H9 (cell line): ENCODE measurements around the gene GALNT13. TPM values are rescaled to one million over a fixed set of nuclear protein-coding genes. Genes with fewer than 3 reads are reported as not detected.

Experiments used
- DNase-seq: peaks from one replicate; pipeline ENCODE4 v3.0.0-alpha.2; 2017
- H2AFZ ChIP-seq: one replicate; pipeline ENCODE4 v1.6.1; 2013; ENCODE audit warnings: mild to moderate bottlenecking, low read length, control low read depth, moderate library complexity
- H2AK5ac ChIP-seq: 2 replicates; pipeline ENCODE4 v1.6.1; 2013; ENCODE audit warnings: low read length, control low read depth, mixed read lengths; ENCODE audit not compliant: insufficient read length
- H2BK120ac ChIP-seq: one replicate; pipeline ENCODE4 v1.6.1; 2013; ENCODE audit warnings: low read depth, mild to moderate bottlenecking, low read length, control low read depth, inconsistent platforms; ENCODE audit not compliant: poor library complexity, severe bottlenecking
- H2BK12ac ChIP-seq: 2 replicates; pipeline ENCODE4 v1.6.1; 2013; ENCODE audit warnings: low read length, control low read depth, mixed read lengths, low read depth; ENCODE audit not compliant: insufficient read length
- H2BK15ac ChIP-seq: 2 replicates; pipeline ENCODE4 v1.6.1; 2013; ENCODE audit warnings: low read depth, low read length, control low read depth
- H2BK20ac ChIP-seq: one replicate; pipeline ENCODE4 v1.6.1; 2013; ENCODE audit warnings: low read depth, mild to moderate bottlenecking, low read length, control low read depth, inconsistent platforms; ENCODE audit not compliant: poor library complexity, severe bottlenecking
- H2BK5ac ChIP-seq: 2 replicates; pipeline ENCODE4 v1.6.1; 2013; ENCODE audit warnings: low read length, control low read depth, mixed read lengths; ENCODE audit not compliant: insufficient read length
- H3K14ac ChIP-seq: 2 replicates; pipeline ENCODE4 v1.6.1; 2013; ENCODE audit warnings: low read length, control low read depth; ENCODE audit not compliant: insufficient read depth
- H3K18ac ChIP-seq: 2 replicates; pipeline ENCODE4 v1.6.1; 2013; ENCODE audit warnings: low read depth, mild to moderate bottlenecking, mixed read lengths, low read length, control low read depth; ENCODE audit not compliant: insufficient read length
- H3K23ac ChIP-seq: 2 replicates; pipeline ENCODE4 v1.6.1; 2013; ENCODE audit warnings: low read length, control low read depth, mixed read lengths, low read depth; ENCODE audit not compliant: insufficient read length
- H3K23me2 ChIP-seq: 2 replicates; pipeline ENCODE4 v1.6.1; 2013; ENCODE audit warnings: low read depth, mild to moderate bottlenecking, mixed read lengths, low read length, control low read depth; ENCODE audit not compliant: insufficient read length, poor library complexity, severe bottlenecking
- H3K27ac ChIP-seq: 2 replicates; pipeline ENCODE4 v1.5.1; 2013; ENCODE audit warnings: low read length, control low read depth, mixed read lengths, low read depth; ENCODE audit not compliant: insufficient read length
- H3K27me3 ChIP-seq: 2 replicates; pipeline ENCODE4 v1.6.1; 2013; ENCODE audit warnings: low read length, control low read depth, inconsistent platforms; ENCODE audit not compliant: insufficient read depth
- H3K4ac ChIP-seq: 2 replicates; pipeline ENCODE4 v1.6.1; 2013; ENCODE audit warnings: low read depth, mild to moderate bottlenecking, control low read depth, inconsistent platforms, low read length, moderate library complexity
- H3K4me1 ChIP-seq: 2 replicates; pipeline ENCODE4 v1.6.1; 2013; ENCODE audit warnings: low read length, control low read depth, inconsistent platforms; ENCODE audit not compliant: insufficient read depth
- H3K4me2 ChIP-seq: 2 replicates; pipeline ENCODE4 v1.6.1; 2013; ENCODE audit warnings: low read length, control low read depth, mixed read lengths; ENCODE audit not compliant: insufficient read length, insufficient read depth
- H3K56ac ChIP-seq: 2 replicates; pipeline ENCODE4 v1.6.1; 2013; ENCODE audit warnings: low read depth, mild to moderate bottlenecking, mixed read lengths, low read length, control low read depth; ENCODE audit not compliant: insufficient read length
- H3K79me1 ChIP-seq: 2 replicates; pipeline ENCODE4 v1.6.1; 2013; ENCODE audit warnings: low read depth, mild to moderate bottlenecking, moderate library complexity, low read length, control low read depth, inconsistent platforms; ENCODE audit not compliant: insufficient read depth, poor library complexity, severe bottlenecking
- H3K79me2 ChIP-seq: 2 replicates; pipeline ENCODE4 v1.6.1; 2013; ENCODE audit warnings: low read length, control low read depth, inconsistent platforms; ENCODE audit not compliant: insufficient read depth
- H3K9ac ChIP-seq: 2 replicates; pipeline ENCODE4 v1.6.1; 2013; ENCODE audit warnings: low read length, control low read depth, mixed read lengths; ENCODE audit not compliant: insufficient read length; ENCODE audit errors: extremely low read depth
- H3K9me3 ChIP-seq: one replicate; pipeline ENCODE4 v1.6.1; 2013; ENCODE audit warnings: low read depth, low read length, inconsistent platforms; ENCODE audit not compliant: control insufficient read depth
- H3T11ph ChIP-seq: one replicate; pipeline ENCODE4 v1.6.1; 2013; ENCODE audit warnings: mild to moderate bottlenecking, low read length, control low read depth, inconsistent platforms
- H4K20me1 ChIP-seq: one replicate; pipeline ENCODE4 v1.6.1; 2013; ENCODE audit not compliant: control insufficient read depth, insufficient read length, insufficient read depth
- H4K5ac ChIP-seq: 2 replicates; pipeline ENCODE4 v1.6.1; 2013; ENCODE audit warnings: low read depth, mild to moderate bottlenecking, mixed read lengths, low read length, control low read depth; ENCODE audit not compliant: insufficient read length
- H4K8ac ChIP-seq: replicated peaks from 2 replicates; pipeline ENCODE4 v1.6.1; 2013; ENCODE audit warnings: low read length, control low read depth, mixed read lengths, low read depth; ENCODE audit not compliant: insufficient read length
- H4K91ac ChIP-seq: 2 replicates; pipeline ENCODE4 v1.6.1; 2013; ENCODE audit warnings: low read depth, mild to moderate bottlenecking, moderate library complexity, mixed read lengths, low read length, control low read depth; ENCODE audit not compliant: insufficient read length
- H3K27ac Mint-ChIP-seq, 3 experiments: 2 replicates in 2 of 3; 3 replicates in 1 of 3; pipeline ENCODE4 v1.8.0; 2020 to 2021; ENCODE audit warnings: mixed read lengths in 3 of 3, mild to moderate bottlenecking in 1 of 3, moderate library complexity in 1 of 3
- H3K27me3 Mint-ChIP-seq: 2 replicates; pipeline ENCODE4 v1.8.0; 2021; ENCODE audit warnings: low read depth, mild to moderate bottlenecking, moderate library complexity, mixed read lengths
- H3K36me3 Mint-ChIP-seq, 3 experiments: 2 replicates in 2 of 3; 3 replicates in 1 of 3; pipeline ENCODE4 v1.8.0; 2020 to 2021; ENCODE audit warnings: low read depth in 3 of 3, mixed read lengths in 3 of 3; ENCODE audit not compliant: insufficient read depth in 1 of 3
- H3K4me1 Mint-ChIP-seq, 2 experiments: 2 replicates each; pipeline ENCODE4 v1.8.0; 2020; ENCODE audit warnings: mixed read lengths in 2 of 2
- H3K4me3 Mint-ChIP-seq, 2 experiments: 2 replicates in 1 of 2; 3 replicates in 1 of 2; pipeline ENCODE4 v1.8.0; 2020 to 2021; ENCODE audit warnings: mild to moderate bottlenecking in 2 of 2, mixed read lengths in 2 of 2, moderate library complexity in 1 of 2
- H3K9me3 Mint-ChIP-seq, 2 experiments: 2 replicates in 1 of 2; 3 replicates in 1 of 2; pipeline ENCODE4 v1.8.0; 2020; ENCODE audit warnings: mild to moderate bottlenecking in 2 of 2, mixed read lengths in 2 of 2, moderate library complexity in 1 of 2
- CTCF ChIP-seq: fragments of 200-600 bp; sonication (generic); conservative IDR thresholded peaks from 3 replicates; pipeline ENCODE4 v1.8.0; 2021; ENCODE audit warnings: antibody characterized with exemption, mild to moderate bottlenecking
- WGBS: extraction: QIAGEN DNeasy Blood & Tissue Kit; methylation state at CpG from one replicate; pipeline ENCODE4 v1.1.7; 2013; ENCODE audit warnings: missing lambda C conversion rate, low lambda C conversion rate, mixed read lengths; ENCODE audit not compliant: insufficient read length; ENCODE audit errors: extremely low coverage; 5-methylcytosine and 5-hydroxymethylcytosine counted together
- total RNA-seq: library from RNA; stranded (reverse); gene quantifications from 2 replicates; pipeline ENCODE4 v1.2.1, GENCODE V29; 2021

The GALNT13 gene
- total RNA-seq, 1 experiment from 2014 or later = 6.6 TPM

- no peak overlapping the region for H2AK5ac ChIP-seq
- H3K23me2 ChIP-seq = no peaks in the 10 kb centered on the region
- WGBS = no CpG with 5 or more reads among the region's 3 CpGs
- no peak overlapping the region for H4K8ac ChIP-seq
- no peak for TF ChIP-seq CTCF
- H3K4ac ChIP-seq = no peak overlapping the region
- Mint-ChIP-seq H3K9me3 (no peaks in the 10 kb centered on the region), H3K4me1 (peaks cover 0 to 2% of the 10 kb centered on the region in 2 experiments; a peak in 2 of 4 replicates), H3K4me3 (no peak overlapping the region), H3K27me3 (no peaks in the 10 kb centered on the region), H3K36me3 (no peaks in the 10 kb centered on the region), H3K27ac (no peak overlapping the region; a peak in 1 of 7 replicates)
- no peaks in the 10 kb centered on the region for H4K20me1 ChIP-seq
- no peak overlapping the region for H3K23ac ChIP-seq
- no peak overlapping the region for H3T11ph ChIP-seq
- H3K27ac ChIP-seq = no peak overlapping the region
- no peaks in the 10 kb centered on the region for H3K79me2 ChIP-seq
- H3K18ac ChIP-seq = no peak overlapping the region
- no peak overlapping the region for H2BK15ac ChIP-seq
- H3K79me1 ChIP-seq = no peaks in the 10 kb centered on the region
- no peak overlapping the region for H2AFZ ChIP-seq
- no peak overlapping the region for H2BK12ac ChIP-seq
- no peak overlapping the region for H3K14ac ChIP-seq
- H3K27me3 ChIP-seq = no peaks in the 10 kb centered on the region
- H3K4me2 ChIP-seq = no peak overlapping the region
- no peak overlapping the region for H2BK120ac ChIP-seq
- H3K4me1 ChIP-seq = no peaks in the 10 kb centered on the region; the same call in 1 of the 2 replicates
- H2BK20ac ChIP-seq = no peak overlapping the region
- H3K56ac ChIP-seq = no peak overlapping the region
- no peaks in the 10 kb centered on the region for H3K9me3 ChIP-seq
- no peak for DNase-seq
- H3K9ac ChIP-seq = no peak overlapping the region
- H4K5ac ChIP-seq = no peak overlapping the region
- no peak overlapping the region for H4K91ac ChIP-seq
- no peak overlapping the region for H2BK5ac ChIP-seq
Observed at GRCh38 chr2:153940511-153940910, 68.8 kb downstream of the GALNT13 start.
